ENCODE measurements around the gene EXOC6. TPM values are rescaled to one million over a fixed set of nuclear protein-coding genes. Genes with fewer than 3 reads are reported as not detected.
"Not testable (repeated sequence)": the region's sequence is repeated elsewhere in the genome, so short reads cannot be mapped to it uniquely, and the experiment has no call there.

Gene EXOC6
- total RNA-seq, 1 donor from 2014 or later: 9.0 TPM

DNA sequence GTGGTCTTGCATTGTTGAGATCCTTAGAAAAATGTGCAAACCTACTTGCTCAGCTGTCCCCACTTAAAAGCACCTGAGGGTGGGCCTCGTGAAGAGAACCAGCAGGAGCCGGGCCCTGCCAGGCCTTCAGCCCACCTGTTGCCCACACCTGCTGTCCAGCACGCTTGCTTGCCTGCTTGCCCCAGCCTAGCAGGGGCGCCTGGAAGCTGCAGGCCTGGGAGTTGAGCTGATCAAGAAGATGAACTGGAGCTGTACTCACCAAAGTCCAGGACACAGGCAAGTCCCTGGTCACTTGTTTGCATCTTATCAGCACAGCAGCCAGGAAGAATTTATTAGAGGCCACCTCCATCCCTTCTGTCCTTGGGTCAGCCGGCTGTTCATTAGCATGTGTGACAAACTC is 248.6 kb downstream of the EXOC6 start:
- DNase-seq (ENCODE audit: extremely low spot score, unreplicated experiment): peak; percentile 42

DNA sequence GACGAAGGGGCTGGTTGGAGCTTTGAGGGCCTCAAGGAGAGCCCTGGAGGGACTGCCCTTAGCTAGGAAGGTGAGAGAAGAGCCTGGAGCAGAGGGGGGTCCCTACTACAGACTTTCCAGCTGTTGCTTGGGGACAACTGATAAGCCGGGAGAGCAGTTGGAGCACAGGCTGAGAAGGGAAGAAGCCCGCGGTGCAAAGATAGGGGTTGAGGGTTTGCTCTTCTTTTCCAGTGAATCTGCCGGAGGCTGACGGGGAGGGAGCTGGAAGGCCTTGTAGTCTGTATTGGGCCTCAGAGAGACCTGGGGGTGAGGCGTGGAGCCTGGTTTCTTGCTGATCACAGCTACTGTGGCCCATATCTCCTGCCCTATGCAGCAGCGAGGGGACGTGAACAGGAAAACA is 249.1 kb downstream of the EXOC6 start:
- TF ChIP-seq, protein P1, sequence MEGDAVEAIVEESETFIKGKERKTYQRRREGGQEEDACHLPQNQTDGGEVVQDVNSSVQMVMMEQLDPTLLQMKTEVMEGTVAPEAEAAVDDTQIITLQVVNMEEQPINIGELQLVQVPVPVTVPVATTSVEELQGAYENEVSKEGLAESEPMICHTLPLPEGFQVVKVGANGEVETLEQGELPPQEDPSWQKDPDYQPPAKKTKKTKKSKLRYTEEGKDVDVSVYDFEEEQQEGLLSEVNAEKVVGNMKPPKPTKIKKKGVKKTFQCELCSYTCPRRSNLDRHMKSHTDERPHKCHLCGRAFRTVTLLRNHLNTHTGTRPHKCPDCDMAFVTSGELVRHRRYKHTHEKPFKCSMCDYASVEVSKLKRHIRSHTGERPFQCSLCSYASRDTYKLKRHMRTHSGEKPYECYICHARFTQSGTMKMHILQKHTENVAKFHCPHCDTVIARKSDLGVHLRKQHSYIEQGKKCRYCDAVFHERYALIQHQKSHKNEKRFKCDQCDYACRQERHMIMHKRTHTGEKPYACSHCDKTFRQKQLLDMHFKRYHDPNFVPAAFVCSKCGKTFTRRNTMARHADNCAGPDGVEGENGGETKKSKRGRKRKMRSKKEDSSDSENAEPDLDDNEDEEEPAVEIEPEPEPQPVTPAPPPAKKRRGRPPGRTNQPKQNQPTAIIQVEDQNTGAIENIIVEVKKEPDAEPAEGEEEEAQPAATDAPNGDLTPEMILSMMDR (conservative IDR thresholded peaks at IDR 0.05): no peak
- H3K4me1 Mint-ChIP-seq (ENCODE audit: unreplicated experiment): no peaks in the 10 kb centered on the region
- no peak overlapping the region for H3K4me3 Mint-ChIP-seq
- peaks cover 9% of the 10 kb centered on the region for H3K27me3 Mint-ChIP-seq
- H3K27ac Mint-ChIP-seq: no peak overlapping the region
- H3K9me3 Mint-ChIP-seq: no peaks in the 10 kb centered on the region
- DNase-seq (ENCODE audit: extremely low spot score, unreplicated experiment): peak; percentile 50
- no peaks in the 10 kb centered on the region for H3K36me3 Mint-ChIP-seq

More for the DNA sequence above, 248.6 kb downstream of the EXOC6 start:
- H3K36me3 Mint-ChIP-seq: no peaks in the 10 kb centered on the region
- no peak overlapping the region for H3K27ac Mint-ChIP-seq
- no peaks in the 10 kb centered on the region for H3K9me3 Mint-ChIP-seq
- no peak overlapping the region for H3K4me3 Mint-ChIP-seq
- TF ChIP-seq, protein P1 (conservative IDR thresholded peaks at IDR 0.05): no peak
- H3K4me1 Mint-ChIP-seq (ENCODE audit: unreplicated experiment): no peaks in the 10 kb centered on the region
- H3K27me3 Mint-ChIP-seq: peaks cover 9% of the 10 kb centered on the region

DNA sequence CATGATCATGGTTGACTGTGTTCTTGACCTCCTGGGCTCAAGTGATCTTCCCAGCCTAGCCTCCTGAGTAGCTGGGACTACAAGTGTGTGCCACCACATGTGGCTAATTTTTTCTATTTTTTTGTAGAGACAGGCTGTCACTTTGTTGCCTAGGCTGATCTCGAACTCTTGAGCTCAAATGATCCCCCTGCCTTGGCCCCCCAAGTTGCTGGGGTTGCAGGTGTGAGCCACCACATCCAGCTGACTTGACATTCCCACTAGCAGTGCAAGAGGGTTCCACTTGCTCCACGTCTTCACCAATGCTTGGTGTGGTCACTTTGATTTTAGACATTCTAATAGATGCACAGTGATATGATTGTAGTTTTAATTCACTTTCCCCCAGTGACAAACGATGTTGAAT is 250.5 kb downstream of the EXOC6 start:
- H3K27ac Mint-ChIP-seq: no peak overlapping the region
- peak; percentile 29 for DNase-seq (ENCODE audit: extremely low spot score, unreplicated experiment)
- no peak overlapping the region for H3K4me3 Mint-ChIP-seq
- TF ChIP-seq, protein P1 (conservative IDR thresholded peaks at IDR 0.05): no peak
- no peaks in the 10 kb centered on the region for H3K36me3 Mint-ChIP-seq
- H3K9me3 Mint-ChIP-seq: no peaks in the 10 kb centered on the region
- H3K4me1 Mint-ChIP-seq (ENCODE audit: unreplicated experiment): no peaks in the 10 kb centered on the region
- peaks cover 9% of the 10 kb centered on the region for H3K27me3 Mint-ChIP-seq

DNA sequence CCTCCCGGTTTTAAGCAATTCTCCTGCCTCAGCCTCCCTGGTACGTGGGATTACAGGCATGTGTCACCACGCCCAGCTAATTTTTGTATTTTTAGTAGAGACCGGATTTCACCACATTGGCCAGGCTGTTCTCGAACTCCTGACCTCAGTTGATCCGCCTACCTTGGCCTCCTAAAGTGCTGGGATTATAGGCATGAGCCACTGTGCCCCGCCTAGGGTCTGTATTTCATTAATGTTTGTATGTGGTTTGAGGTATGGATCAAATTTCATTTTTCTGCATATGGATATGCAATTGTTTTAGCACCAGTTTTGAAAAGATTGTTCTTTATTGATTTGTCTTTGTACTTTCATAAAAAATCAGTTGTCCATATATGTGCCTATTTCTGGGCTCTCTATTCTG is 251.3 kb downstream of the EXOC6 start:
- no peak overlapping the region for H3K4me3 Mint-ChIP-seq
- TF ChIP-seq, protein P1 (conservative IDR thresholded peaks at IDR 0.05): no peak
- no peaks in the 10 kb centered on the region for H3K9me3 Mint-ChIP-seq
- H3K27ac Mint-ChIP-seq: no peak overlapping the region
- H3K36me3 Mint-ChIP-seq: no peaks in the 10 kb centered on the region
- no peaks in the 10 kb centered on the region for H3K4me1 Mint-ChIP-seq (ENCODE audit: unreplicated experiment)
- DNase-seq (ENCODE audit: extremely low spot score, unreplicated experiment): peak; percentile 22
- peaks cover 6% of the 10 kb centered on the region for H3K27me3 Mint-ChIP-seq

DNA sequence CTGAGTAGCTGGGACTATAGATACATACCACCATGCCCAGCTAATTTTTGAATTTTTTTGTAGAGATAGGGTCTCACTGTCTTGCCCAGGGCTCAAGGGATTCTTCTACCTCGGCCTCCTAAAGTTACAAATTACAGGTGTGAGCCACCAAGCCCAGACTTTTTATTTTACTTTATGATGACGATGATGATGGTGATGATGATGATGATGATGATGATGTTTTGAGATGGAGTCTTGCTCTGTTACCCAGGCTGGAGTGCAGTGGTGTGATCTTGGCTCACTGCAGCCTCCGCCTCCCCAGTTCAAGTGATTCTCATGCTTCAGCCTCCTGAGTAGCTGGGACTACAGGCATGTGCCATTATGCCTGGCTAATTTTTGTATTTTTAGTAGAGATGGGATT is 252.8 kb downstream of the EXOC6 start:
- not testable (repeated sequence) for H3K9me3 Mint-ChIP-seq; H3K27ac Mint-ChIP-seq; H3K36me3 Mint-ChIP-seq; H3K27me3 Mint-ChIP-seq; H3K4me3 Mint-ChIP-seq; H3K4me1 Mint-ChIP-seq (ENCODE audit: unreplicated experiment)
- DNase-seq (ENCODE audit: extremely low spot score, unreplicated experiment): peak; percentile 11

DNA sequence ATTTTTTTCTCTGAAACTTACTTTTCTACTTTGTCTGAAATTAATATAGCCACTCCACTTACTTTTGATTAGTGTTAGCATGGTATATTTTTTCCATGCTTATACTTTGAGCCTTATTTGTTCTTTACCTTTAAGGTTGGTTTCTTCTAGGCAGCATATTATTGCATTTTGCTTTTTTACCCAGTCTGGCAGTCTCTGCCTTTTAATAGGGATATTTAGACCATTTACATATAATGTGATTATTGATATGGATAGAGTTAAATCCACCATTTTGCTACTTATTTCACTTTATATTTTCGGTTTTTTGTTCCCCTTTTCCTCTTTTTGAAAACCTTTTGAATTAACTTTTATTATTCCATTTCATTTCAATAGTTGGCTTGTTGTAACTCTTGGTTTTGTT is 255.6 kb downstream of the EXOC6 start:
- DNase-seq (ENCODE audit: extremely low spot score, unreplicated experiment): no peak
- Mint-ChIP-seq H3K27me3 (no peaks in the 10 kb centered on the region), H3K4me3 (no peak overlapping the region), H3K36me3 (no peaks in the 10 kb centered on the region), H3K4me1 (ENCODE audit: unreplicated experiment) (no peaks in the 10 kb centered on the region), H3K27ac (no peak overlapping the region), H3K9me3 (no peaks in the 10 kb centered on the region)
- TF ChIP-seq, protein P1 (conservative IDR thresholded peaks at IDR 0.05): no peak
